OCI-LY7 (cell line): ENCODE measurements around the gene EPB41. TPM values are rescaled to one million over a fixed set of nuclear protein-coding genes. Genes with fewer than 3 reads are reported as not detected.

Experiments
- BruUV-seq: library from RNA; stranded (reverse); fragments of 400-500 nt; replicated peaks from 2 replicates; lab custom pipeline; 2021; lab: Mats Ljungman, UMichigan
- CTCF ChIA-PET: fragments of 300-600 bp; sonication (Branson Sonifier 250); formaldehyde crosslinking; loops from one replicate; lab custom pipeline; 2022; ENCODE audit warnings: antibody characterized with exemption; ENCODE audit not compliant: unreplicated experiment; lab: Charles Lee
- POLR2A ChIA-PET: fragments of 300-600 bp; sonication (Branson Sonifier 250); formaldehyde crosslinking; loops from one replicate; lab custom pipeline; 2022; ENCODE audit warnings: antibody characterized with exemption; lab: Charles Lee
- DNase-seq: peaks from one replicate; pipeline ENCODE4 v3.0.0-alpha.2; 2015; ENCODE audit warnings: low spot score
- H2AFZ ChIP-seq: fragments of 200-600 bp; sonication (generic), shearing (Covaris generic); 2 replicates; pipeline ENCODE4 v1.6.1; 2014; ENCODE audit warnings: mild to moderate bottlenecking, antibody characterized with exemption, low read length, moderate library complexity
- H3K27ac ChIP-seq: fragments of 200-600 bp; sonication (generic); 2 replicates; pipeline ENCODE4 v1.5.1; 2014; ENCODE audit warnings: mixed run types, low read depth, mild to moderate bottlenecking, moderate library complexity, low read length, inconsistent platforms; ENCODE audit not compliant: poor library complexity, severe bottlenecking
- H3K36me3 ChIP-seq: fragments of 200-600 bp; sonication (generic); 2 replicates; pipeline ENCODE4 v1.6.1; 2014; ENCODE audit warnings: mild to moderate bottlenecking, antibody characterized with exemption, low read length, moderate library complexity, mixed read lengths; ENCODE audit not compliant: insufficient read depth
- H3K4me1 ChIP-seq: fragments of 200-600 bp; sonication (generic); 2 replicates; pipeline ENCODE4 v1.5.1; 2014; ENCODE audit warnings: mild to moderate bottlenecking, low read length; ENCODE audit not compliant: insufficient read depth, poor library complexity, severe bottlenecking
- H3K4me2 ChIP-seq: fragments of 200-600 bp; sonication (generic); 2 replicates; pipeline ENCODE4 v1.6.1; 2014; ENCODE audit warnings: mild to moderate bottlenecking, low read length
- H3K4me3 ChIP-seq: fragments of 200-600 bp; sonication (generic); 2 replicates; pipeline ENCODE4 v1.5.1; 2014; ENCODE audit warnings: mild to moderate bottlenecking, low read depth, low read length; ENCODE audit not compliant: poor library complexity, severe bottlenecking
- H3K79me2 ChIP-seq: fragments of 200-600 bp; sonication (generic); 2 replicates; pipeline ENCODE4 v1.6.1; 2016; ENCODE audit warnings: low read depth, mild to moderate bottlenecking, low read length, moderate library complexity, mixed read lengths; ENCODE audit not compliant: insufficient read depth
- H3K9me2 ChIP-seq: fragments of 200-600 bp; sonication (generic); 2 replicates; pipeline ENCODE4 v1.6.1; 2016; ENCODE audit warnings: mild to moderate bottlenecking, low read length, mixed read lengths; ENCODE audit not compliant: insufficient read depth
- H3K9me3 ChIP-seq: fragments of 200-600 bp; sonication (generic); 2 replicates; pipeline ENCODE4 v1.6.1; 2014; ENCODE audit warnings: mild to moderate bottlenecking, mixed run types, low read length, mixed read lengths
- H4K20me1 ChIP-seq: fragments of 200-600 bp; sonication (generic); 2 replicates; pipeline ENCODE4 v1.6.1; 2014; ENCODE audit warnings: mild to moderate bottlenecking, antibody characterized with exemption, low read length, moderate library complexity, mixed read lengths; ENCODE audit not compliant: insufficient read depth
- CTCF ChIP-seq: fragments of 200-600 bp; sonication (generic); conservative IDR thresholded peaks from 2 replicates; pipeline ENCODE4 v1.5.1; 2014; ENCODE audit warnings: mild to moderate bottlenecking, antibody characterized with exemption, low read length, moderate library complexity, mixed read lengths
- EZH2phosphoT487 ChIP-seq: fragments of 200-600 bp; sonication (generic); IDR thresholded peaks from 2 replicates; pipeline ENCODE4 v1.6.1; 2018; ENCODE audit warnings: low read depth, borderline replicate concordance, mild to moderate bottlenecking, mixed run types, antibody characterized with exemption, low read length, moderate library complexity, mixed read lengths
- intact Hi-C: fragments of 100-400 bp; cut with micrococcal nuclease; formaldehyde crosslinking; loops from one replicate; pipeline ENCODE4 v1.10.0; 2022; ENCODE audit not compliant: unreplicated experiment
- total RNA-seq, 2 experiments: library from RNA; depleted of rRNA in 1 of 2; stranded (reverse); fragments of >200 nt in 1 of 2; shearing (Covaris generic) in 1 of 2; gene quantifications; 2 replicates each; pipeline ENCODE4 v1.2.3, GENCODE V29; 2014 to 2022

The EPB41 gene
- total RNA-seq, 2 experiments from 2014 or later = 102 to 103 TPM

DNA sequence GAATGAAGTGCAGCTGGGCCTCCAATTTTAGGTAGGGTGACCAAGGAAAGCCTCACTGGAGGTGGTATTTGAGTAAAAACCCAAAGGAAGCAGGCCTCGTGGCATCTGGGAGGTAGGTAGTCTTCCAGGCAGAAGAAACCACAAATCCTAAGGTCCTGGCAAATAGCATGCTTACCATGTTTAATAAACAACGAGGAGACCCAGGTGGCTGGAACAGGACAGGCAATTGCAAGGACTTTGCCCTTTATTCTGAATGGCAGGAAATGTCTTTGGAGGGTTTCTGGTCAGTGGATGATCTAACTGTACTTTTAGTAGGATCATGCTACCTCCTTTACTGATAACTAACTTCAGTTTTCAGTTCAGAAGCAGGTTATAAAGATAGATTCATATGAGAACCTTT, 52.2 kb downstream of the EPB41 start:
- no peaks in the 10 kb centered on the region for H3K36me3 ChIP-seq
- intact Hi-C loops = no loop called here
- peaks cover 13% of the 10 kb centered on the region; the same call in 1 of the 2 replicates for H3K79me2 ChIP-seq
- ChIA-PET CTCF (no interaction called here), POLR2A (no interaction called here)
- no peak for DNase-seq
- no peak overlapping the region for H3K4me3 ChIP-seq
- H3K9me3 ChIP-seq = no peaks in the 10 kb centered on the region
- no peaks in the 10 kb centered on the region for H3K4me1 ChIP-seq
- no peak overlapping the region for H3K4me2 ChIP-seq
- no peak overlapping the region for H2AFZ ChIP-seq
- no peaks in the 10 kb centered on the region for H3K9me2 ChIP-seq
- TF ChIP-seq EZH2phosphoT487 = no peak
- H3K27ac ChIP-seq = no peak overlapping the region
- BruUV-seq = no TSS peak
- peaks cover 8% of the 10 kb centered on the region; the same call in 1 of the 2 replicates for H4K20me1 ChIP-seq

- Histone ChIP-seq H3K4me2 (no peak overlapping the region), H3K27ac (no peak overlapping the region), H3K9me2 (no peaks in the 10 kb centered on the region), H3K4me3 (no peak overlapping the region), H3K79me2 (peaks cover 5% of the 10 kb centered on the region; the same call in 1 of the 2 replicates), H3K36me3 (peaks cover 5% of the 10 kb centered on the region; the same call in 1 of the 2 replicates), H3K4me1 (no peaks in the 10 kb centered on the region), H3K9me3 (no peaks in the 10 kb centered on the region), H4K20me1 (no peaks in the 10 kb centered on the region), H2AFZ (no peak overlapping the region)
- BruUV-seq = no TSS peak
- DNase-seq = no peak
- TF ChIP-seq CTCF = no peak
- no peak for TF ChIP-seq EZH2phosphoT487
- POLR2A ChIA-PET = no interaction called here
- intact Hi-C loops = no loop called here
- CTCF ChIA-PET = no interaction called here
These were observed 57.8 kb downstream of the EPB41 start for GRCh38 chr1:28971980-28972771.

GRCh38 chr1:28973596-28974421, 59.4 kb downstream of the EPB41 start:
- BruUV-seq = no TSS peak
- Histone ChIP-seq H3K79me2 (peaks cover 5% of the 10 kb centered on the region; the same call in 1 of the 2 replicates), H3K27ac (no peak overlapping the region), H3K4me3 (no peak overlapping the region), H3K4me1 (no peaks in the 10 kb centered on the region), H3K9me3 (no peaks in the 10 kb centered on the region), H3K9me2 (no peaks in the 10 kb centered on the region), H3K36me3 (peaks cover 5% of the 10 kb centered on the region; the same call in 1 of the 2 replicates), H3K4me2 (no peak overlapping the region), H4K20me1 (no peaks in the 10 kb centered on the region), H2AFZ (no peak overlapping the region)
- ChIA-PET CTCF (no interaction called here), POLR2A (interaction anchor here (0.6 to 1.3 kb wide), 4 partner anchors 11 to 450 kb away, joined by 3 to 4 read pairs (median 4); no protein-coding TSS in a partner anchor)
- no peak for DNase-seq
- TF ChIP-seq CTCF (no peak), EZH2phosphoT487 (no peak)
- intact Hi-C loops = no loop called here
